CD4-positive, alpha-beta T cell treated with Interleukin-6 for 4 hours (primary cell): ENCODE data around the gene MAP4K1.

Experiments used
- DNase-seq: peaks from one replicate; pipeline ENCODE4 v3.0.0-alpha.2; 2020; ENCODE audit warnings: mixed read lengths

MAP4K1 gene

GRCh38 chr19:38543286-38543806 lies 74.4 kb downstream of the MAP4K1 start:
- DNase-seq: no peak

GRCh38 chr19:38542040-38542439 lies 75.7 kb downstream of the MAP4K1 start:
- DNase-seq: no peak

GRCh38 chr19:38539751-38540150 lies 78.0 kb downstream of the MAP4K1 start:
- no peak for DNase-seq

GRCh38 chr19:38538793-38539528 lies 78.8 kb downstream of the MAP4K1 start:
- DNase-seq: peak; percentile 58

- DNase-seq: no peak
These were observed 79.4 kb downstream of the MAP4K1 start for GRCh38 chr19:38538386-38538785.
